Measurements from ENCODE around the gene GCK.
"Not testable (repeated sequence)": the region's sequence is repeated elsewhere in the genome, so short reads cannot be mapped to it uniquely, and the experiment has no call there.

The GCK gene

GRCh38 chr7:44176486-44176885 is 12.8 kb downstream of the GCK start:
- DNase-seq: no peak

- DNase-seq: no peak
Measured at GRCh38 chr7:44175730-44176129, 13.5 kb downstream of the GCK start.

GRCh38 chr7:44174694-44174948 is 14.6 kb downstream of the GCK start:
- DNase-seq: not testable (repeated sequence)

- DNase-seq: no peak
Measured at GRCh38 chr7:44173911-44174693, 15.1 kb downstream of the GCK start.

GRCh38 chr7:44172803-44173424 is 16.3 kb downstream of the GCK start:
- no peak for DNase-seq

GRCh38 chr7:44172352-44172751 is 16.9 kb downstream of the GCK start:
- no peak for DNase-seq

GRCh38 chr7:44171901-44172300 is 17.3 kb downstream of the GCK start:
- DNase-seq: not testable (repeated sequence)

- no peak for DNase-seq
Measured at GRCh38 chr7:44167920-44168319, 21.3 kb downstream of the GCK start.

- DNase-seq: no peak
Measured at GRCh38 chr7:44163591-44163990, 25.6 kb downstream of the GCK start.

GRCh38 chr7:44162785-44163395 is 26.3 kb downstream of the GCK start:
- no peak for DNase-seq

GRCh38 chr7:44162179-44162578 is 27.1 kb downstream of the GCK start:
- DNase-seq: no peak

- DNase-seq: no peak
Measured at GRCh38 chr7:44161371-44161770, 27.9 kb downstream of the GCK start.

- DNase-seq: no peak
Measured at GRCh38 chr7:44159824-44160630, 29.2 kb downstream of the GCK start.

- no peak for DNase-seq
Measured at GRCh38 chr7:44158873-44159631, 30.2 kb downstream of the GCK start.

- no peak for DNase-seq
Measured at GRCh38 chr7:44158096-44158872, 31.0 kb downstream of the GCK start.

- DNase-seq: no peak
Measured at GRCh38 chr7:44157116-44158080, 31.8 kb downstream of the GCK start.

GRCh38 chr7:44156453-44157010 is 32.7 kb downstream of the GCK start:
- DNase-seq: no peak

- DNase-seq: no peak
Measured at GRCh38 chr7:44155191-44156185, 33.8 kb downstream of the GCK start.

GRCh38 chr7:44154703-44155102 is 34.5 kb downstream of the GCK start:
- no peak for DNase-seq

Data from stimulated activated CD4-positive, alpha-beta T cell treated with anti-CD3 and anti-CD28 coated beads, Interleukin-2, amount 100 ng/mL, for 48 hours (primary cell).